Activated naive CD8-positive, alpha-beta T cell (primary cell): ENCODE data around the gene COL25A1.

Source experiments
- H3K27ac Mint-ChIP-seq: one replicate; pipeline ENCODE4 v1.8.0; 2021; ENCODE audit warnings: mixed read lengths
- H3K27me3 Mint-ChIP-seq: one replicate; pipeline ENCODE4 v1.8.0; 2021; ENCODE audit warnings: mixed read lengths
- H3K36me3 Mint-ChIP-seq: one replicate; pipeline ENCODE4 v1.8.0; 2021; ENCODE audit warnings: mixed read lengths
- H3K4me1 Mint-ChIP-seq: one replicate; pipeline ENCODE4 v1.8.0; 2021; ENCODE audit warnings: low read depth, mixed read lengths
- H3K4me3 Mint-ChIP-seq: one replicate; pipeline ENCODE4 v1.8.0; 2021; ENCODE audit warnings: mild to moderate bottlenecking, mixed read lengths
- H3K9me3 Mint-ChIP-seq: one replicate; pipeline ENCODE4 v1.8.0; 2021; ENCODE audit warnings: low read depth, mixed read lengths

The COL25A1 gene

GRCh38 chr4:108931926-108932325, 370.5 kb downstream of the COL25A1 start:
- no peak overlapping the region for H3K4me3 Mint-ChIP-seq
- no peaks in the 10 kb centered on the region for H3K4me1 Mint-ChIP-seq
- H3K27me3 Mint-ChIP-seq, result peaks cover 5% of the 10 kb centered on the region
- no peaks in the 10 kb centered on the region for H3K36me3 Mint-ChIP-seq
- H3K9me3 Mint-ChIP-seq, result no peaks in the 10 kb centered on the region
- H3K27ac Mint-ChIP-seq, result no peak overlapping the region

DNA sequence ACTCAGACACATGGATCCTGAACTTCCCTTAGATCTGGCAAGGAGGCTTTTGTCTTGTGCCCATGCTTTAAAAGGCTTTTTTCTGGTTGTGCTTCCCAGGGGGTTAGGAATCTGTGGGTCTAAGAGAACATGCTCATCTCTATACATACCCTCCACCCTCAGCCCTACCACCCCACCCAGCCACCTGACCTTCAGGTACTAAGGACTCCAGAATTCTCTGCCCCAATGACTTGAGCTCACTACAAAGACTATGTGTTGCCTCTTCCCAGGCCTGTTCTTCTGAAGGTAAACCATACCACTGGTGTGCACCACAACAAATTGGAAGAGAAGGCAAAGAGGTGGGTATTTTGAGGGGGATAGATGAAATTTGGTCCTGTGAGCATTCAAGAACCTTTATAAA, 372.3 kb downstream of the COL25A1 start:
- H3K27ac Mint-ChIP-seq, result no peak overlapping the region
- no peaks in the 10 kb centered on the region for H3K36me3 Mint-ChIP-seq
- H3K4me1 Mint-ChIP-seq, result no peaks in the 10 kb centered on the region
- H3K27me3 Mint-ChIP-seq, result peaks cover 5% of the 10 kb centered on the region
- no peaks in the 10 kb centered on the region for H3K9me3 Mint-ChIP-seq
- no peak overlapping the region for H3K4me3 Mint-ChIP-seq

- H3K4me3 Mint-ChIP-seq, result no peak overlapping the region
- H3K27ac Mint-ChIP-seq, result no peak overlapping the region
- H3K9me3 Mint-ChIP-seq, result no peaks in the 10 kb centered on the region
- peaks cover 4% of the 10 kb centered on the region for H3K27me3 Mint-ChIP-seq
- no peaks in the 10 kb centered on the region for H3K36me3 Mint-ChIP-seq
- H3K4me1 Mint-ChIP-seq, result no peaks in the 10 kb centered on the region
These were observed 375.7 kb downstream of the COL25A1 start for GRCh38 chr4:108926781-108927180.

- H3K27me3 Mint-ChIP-seq, result peaks cover 4% of the 10 kb centered on the region
- no peaks in the 10 kb centered on the region for H3K36me3 Mint-ChIP-seq
- H3K27ac Mint-ChIP-seq, result no peak overlapping the region
- H3K4me3 Mint-ChIP-seq, result no peak overlapping the region
- no peaks in the 10 kb centered on the region for H3K9me3 Mint-ChIP-seq
- no peaks in the 10 kb centered on the region for H3K4me1 Mint-ChIP-seq
These were observed 376.4 kb downstream of the COL25A1 start for GRCh38 chr4:108926061-108926460.

GRCh38 chr4:108922191-108922590, 380.3 kb downstream of the COL25A1 start:
- Mint-ChIP-seq H3K27me3 (peaks cover 4% of the 10 kb centered on the region), H3K9me3 (no peaks in the 10 kb centered on the region), H3K4me3 (no peak overlapping the region), H3K27ac (no peak overlapping the region), H3K4me1 (no peaks in the 10 kb centered on the region), H3K36me3 (no peaks in the 10 kb centered on the region)

DNA sequence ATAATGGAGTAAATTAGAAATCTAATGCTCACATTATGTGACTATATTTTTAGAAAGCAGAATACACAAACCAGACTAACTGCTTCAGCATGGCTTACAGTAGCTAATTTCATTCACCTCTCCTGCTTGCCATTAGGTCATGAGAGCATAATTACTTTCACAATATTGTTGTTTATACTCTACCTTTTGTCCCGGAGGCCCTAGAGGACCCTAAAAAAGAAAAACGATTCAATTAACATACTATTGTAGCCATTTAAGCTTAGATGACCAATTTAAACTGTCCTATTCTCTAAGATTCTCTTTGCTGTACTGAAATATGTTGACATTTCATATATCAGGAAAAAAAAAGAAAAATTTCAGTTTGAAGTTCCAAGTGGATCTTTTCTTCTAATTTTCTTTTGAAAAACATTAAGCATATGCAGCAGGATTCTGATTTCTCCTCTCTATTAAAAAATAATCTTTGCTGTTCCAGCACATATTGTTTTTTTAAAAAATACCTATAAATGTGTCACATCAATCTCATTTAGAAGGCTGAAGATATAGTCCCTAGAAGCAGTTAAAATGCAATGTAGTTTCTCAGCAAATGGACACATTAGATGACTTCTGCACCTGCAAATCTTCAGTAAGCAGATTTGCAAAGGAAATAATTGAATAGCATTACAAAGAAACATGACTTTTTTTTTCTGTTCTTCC, 381.9 kb downstream of the COL25A1 start:
- no peak overlapping the region for H3K4me3 Mint-ChIP-seq
- no peaks in the 10 kb centered on the region for H3K9me3 Mint-ChIP-seq
- H3K4me1 Mint-ChIP-seq, result no peaks in the 10 kb centered on the region
- H3K27me3 Mint-ChIP-seq, result peaks cover 4% of the 10 kb centered on the region
- no peaks in the 10 kb centered on the region for H3K36me3 Mint-ChIP-seq
- no peak overlapping the region for H3K27ac Mint-ChIP-seq

- Mint-ChIP-seq H3K4me1 (no peaks in the 10 kb centered on the region), H3K9me3 (no peaks in the 10 kb centered on the region), H3K4me3 (no peak overlapping the region), H3K27me3 (peaks cover 4% of the 10 kb centered on the region), H3K27ac (no peak overlapping the region), H3K36me3 (no peaks in the 10 kb centered on the region)
These were observed 383.1 kb downstream of the COL25A1 start for GRCh38 chr4:108919226-108919893.

GRCh38 chr4:108917255-108917654, 385.2 kb downstream of the COL25A1 start:
- Mint-ChIP-seq H3K4me3 (no peak overlapping the region), H3K27ac (no peak overlapping the region), H3K9me3 (no peaks in the 10 kb centered on the region), H3K36me3 (no peaks in the 10 kb centered on the region), H3K4me1 (no peaks in the 10 kb centered on the region), H3K27me3 (no peaks in the 10 kb centered on the region)

DNA sequence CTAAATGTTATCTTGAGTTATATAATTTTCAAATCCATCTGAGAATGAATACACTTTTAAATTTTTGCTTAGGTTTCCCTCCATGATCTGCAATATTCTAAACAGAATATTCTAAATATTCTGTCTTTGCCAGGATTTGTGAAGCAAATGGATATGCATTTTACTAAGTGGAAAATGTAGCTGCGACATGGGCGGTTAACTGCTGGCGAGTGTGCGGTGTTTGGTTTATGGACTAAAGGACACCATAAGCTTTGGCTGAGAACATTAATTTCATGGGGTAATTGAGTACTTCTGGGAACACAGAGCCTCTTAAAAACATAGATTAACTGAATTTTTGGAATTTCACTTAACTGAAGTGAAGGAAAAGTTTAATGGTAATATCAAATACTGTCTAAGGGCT, 385.8 kb downstream of the COL25A1 start:
- H3K36me3 Mint-ChIP-seq, result no peaks in the 10 kb centered on the region
- H3K27ac Mint-ChIP-seq, result no peak overlapping the region
- peaks cover 1% of the 10 kb centered on the region for H3K27me3 Mint-ChIP-seq
- H3K4me1 Mint-ChIP-seq, result no peaks in the 10 kb centered on the region
- H3K4me3 Mint-ChIP-seq, result no peak overlapping the region
- no peaks in the 10 kb centered on the region for H3K9me3 Mint-ChIP-seq

DNA sequence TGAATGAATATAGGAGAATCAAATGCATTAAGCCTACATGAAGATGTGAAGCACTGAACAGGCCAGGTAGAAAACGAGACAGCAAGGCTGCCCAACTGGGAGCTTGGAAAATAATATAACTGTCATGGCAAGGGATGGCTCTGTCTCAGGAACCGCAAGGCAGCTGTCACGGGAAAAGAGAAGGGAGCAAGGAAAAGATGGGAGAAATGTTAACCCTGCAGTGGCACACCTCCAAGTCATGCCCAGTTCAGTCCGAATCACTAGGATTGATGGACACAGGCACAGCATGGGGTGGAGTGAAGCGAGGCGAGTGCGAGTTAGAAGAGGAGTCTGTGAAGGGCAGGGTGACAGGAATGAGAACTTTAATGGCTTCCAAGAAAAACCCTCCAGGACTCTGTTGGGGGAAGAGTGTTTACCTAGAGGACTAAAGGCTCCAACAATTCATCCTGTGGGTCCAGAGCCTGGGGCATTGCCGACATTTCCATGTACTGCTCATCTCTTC, 395.5 kb downstream of the COL25A1 start:
- H3K36me3 Mint-ChIP-seq, result no peaks in the 10 kb centered on the region
- H3K27me3 Mint-ChIP-seq, result peaks cover 6% of the 10 kb centered on the region
- peaks cover 2% of the 10 kb centered on the region for H3K4me1 Mint-ChIP-seq

DNA sequence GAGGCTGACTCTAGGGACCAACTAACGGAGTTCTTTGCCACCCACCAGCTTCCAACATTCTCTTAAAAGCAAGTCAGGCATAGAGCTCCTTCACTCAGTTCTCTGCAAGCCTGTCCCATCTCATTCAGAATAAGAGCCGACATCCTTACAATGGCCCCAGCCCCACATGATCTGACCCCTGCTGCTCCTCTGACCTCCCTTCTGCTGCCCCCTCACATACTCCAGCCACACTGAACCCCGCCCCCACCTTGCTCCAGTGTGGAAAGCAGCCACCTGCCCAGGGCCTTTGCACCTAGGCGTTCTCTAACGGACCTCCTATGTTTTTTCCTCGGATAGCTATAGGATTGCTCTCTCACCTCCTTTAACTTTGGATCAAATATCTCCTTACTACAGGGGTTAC, 396.5 kb downstream of the COL25A1 start:
- H3K27ac Mint-ChIP-seq, result no peak overlapping the region
- peaks cover 5% of the 10 kb centered on the region for H3K27me3 Mint-ChIP-seq
- H3K4me3 Mint-ChIP-seq, result no peak overlapping the region
- no peaks in the 10 kb centered on the region for H3K36me3 Mint-ChIP-seq
- H3K9me3 Mint-ChIP-seq, result no peaks in the 10 kb centered on the region
- H3K4me1 Mint-ChIP-seq, result peaks cover 2% of the 10 kb centered on the region

More for the DNA sequence above, 395.5 kb downstream of the COL25A1 start:
- Mint-ChIP-seq H3K9me3 (no peaks in the 10 kb centered on the region), H3K4me3 (no peak overlapping the region), H3K27ac (no peak overlapping the region)

- Mint-ChIP-seq H3K27me3 (peaks cover 3% of the 10 kb centered on the region), H3K27ac (no peak overlapping the region), H3K36me3 (no peaks in the 10 kb centered on the region), H3K4me1 (peaks cover 2% of the 10 kb centered on the region), H3K9me3 (no peaks in the 10 kb centered on the region), H3K4me3 (no peak overlapping the region)
These were observed 398.8 kb downstream of the COL25A1 start for GRCh38 chr4:108903464-108904221.

DNA sequence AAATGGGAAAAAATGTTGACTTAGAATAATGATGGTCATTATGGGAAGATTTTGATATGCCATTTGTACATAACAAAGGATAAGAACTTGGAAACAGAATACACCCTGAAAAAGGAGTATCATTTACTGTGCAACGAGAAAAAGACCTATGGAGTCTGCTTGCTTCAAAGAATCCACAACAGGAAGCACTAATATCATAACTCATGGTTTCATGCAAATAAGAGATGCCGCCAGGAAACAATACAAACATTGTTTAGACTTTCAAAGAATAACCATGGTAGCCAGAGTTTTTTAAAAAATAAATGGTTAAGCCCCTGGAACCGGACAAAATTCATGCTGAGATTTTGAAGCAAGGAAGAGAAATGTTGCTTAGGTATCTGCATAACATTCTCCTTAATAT, 399.7 kb downstream of the COL25A1 start:
- H3K27ac Mint-ChIP-seq, result no peak overlapping the region
- H3K4me3 Mint-ChIP-seq, result no peak overlapping the region
- H3K36me3 Mint-ChIP-seq, result no peaks in the 10 kb centered on the region
- H3K4me1 Mint-ChIP-seq, result peaks cover 2% of the 10 kb centered on the region
- H3K9me3 Mint-ChIP-seq, result no peaks in the 10 kb centered on the region
- H3K27me3 Mint-ChIP-seq, result peaks cover 3% of the 10 kb centered on the region

GRCh38 chr4:108901291-108901690, 401.2 kb downstream of the COL25A1 start:
- no peaks in the 10 kb centered on the region for H3K9me3 Mint-ChIP-seq
- H3K4me3 Mint-ChIP-seq, result no peak overlapping the region

GRCh38 chr4:108900018-108900580, 402.4 kb downstream of the COL25A1 start:
- Mint-ChIP-seq H3K4me1 (peaks cover 2% of the 10 kb centered on the region), H3K27ac (no peak overlapping the region), H3K4me3 (no peak overlapping the region), H3K9me3 (no peaks in the 10 kb centered on the region), H3K27me3 (peaks cover 3% of the 10 kb centered on the region), H3K36me3 (no peaks in the 10 kb centered on the region)

More at GRCh38 chr4:108901291-108901690, 401.2 kb downstream of the COL25A1 start:
- no peaks in the 10 kb centered on the region for H3K36me3 Mint-ChIP-seq
- H3K27me3 Mint-ChIP-seq, result peaks cover 3% of the 10 kb centered on the region
- no peak overlapping the region for H3K27ac Mint-ChIP-seq
- H3K4me1 Mint-ChIP-seq, result peaks cover 2% of the 10 kb centered on the region
